Measurements from ENCODE around the gene GDF9. TPM values are rescaled to one million over a fixed set of nuclear protein-coding genes. Genes with fewer than 3 reads are reported as not detected.

The GDF9 gene
- total RNA-seq, 4 donors from 2014 or later: 0.27 to 0.33 TPM; not detected in 2

- 96 to 100% methylated on average over 3 of the region's 3 CpGs for WGBS, 2 donors
- TF ChIP-seq, protein P1, sequence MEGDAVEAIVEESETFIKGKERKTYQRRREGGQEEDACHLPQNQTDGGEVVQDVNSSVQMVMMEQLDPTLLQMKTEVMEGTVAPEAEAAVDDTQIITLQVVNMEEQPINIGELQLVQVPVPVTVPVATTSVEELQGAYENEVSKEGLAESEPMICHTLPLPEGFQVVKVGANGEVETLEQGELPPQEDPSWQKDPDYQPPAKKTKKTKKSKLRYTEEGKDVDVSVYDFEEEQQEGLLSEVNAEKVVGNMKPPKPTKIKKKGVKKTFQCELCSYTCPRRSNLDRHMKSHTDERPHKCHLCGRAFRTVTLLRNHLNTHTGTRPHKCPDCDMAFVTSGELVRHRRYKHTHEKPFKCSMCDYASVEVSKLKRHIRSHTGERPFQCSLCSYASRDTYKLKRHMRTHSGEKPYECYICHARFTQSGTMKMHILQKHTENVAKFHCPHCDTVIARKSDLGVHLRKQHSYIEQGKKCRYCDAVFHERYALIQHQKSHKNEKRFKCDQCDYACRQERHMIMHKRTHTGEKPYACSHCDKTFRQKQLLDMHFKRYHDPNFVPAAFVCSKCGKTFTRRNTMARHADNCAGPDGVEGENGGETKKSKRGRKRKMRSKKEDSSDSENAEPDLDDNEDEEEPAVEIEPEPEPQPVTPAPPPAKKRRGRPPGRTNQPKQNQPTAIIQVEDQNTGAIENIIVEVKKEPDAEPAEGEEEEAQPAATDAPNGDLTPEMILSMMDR (IDR thresholded peaks at IDR 0.05): no peak
- no peak for TF ChIP-seq POLR2A (IDR thresholded peaks at IDR 0.05)
These were observed 35.5 kb upstream of the GDF9 start for GRCh38 chr5:132901730-132902129.

GRCh38 chr5:132901036-132901435 lies 34.8 kb upstream of the GDF9 start:
- no peak for TF ChIP-seq POLR2A (IDR thresholded peaks at IDR 0.05)
- no peaks in the 10 kb centered on the region for H3K27me3 ChIP-seq
- no peak overlapping the region for H3K4me3 ChIP-seq (replicated peaks in 1 of 3)
- H3K27ac ChIP-seq: no peak overlapping the region
- no peak for DNase-seq
- peaks cover 24 to 25% of the 10 kb centered on the region in 2 donors for H3K36me3 ChIP-seq
- 92 to 94% methylated on average over 4 of the region's 4 CpGs for WGBS, 2 donors
- no peaks in the 10 kb centered on the region for H3K4me1 ChIP-seq
- intact Hi-C loops (cut with DNase I): no loop called here
- H3K9me3 ChIP-seq: no peaks in the 10 kb centered on the region

More at GRCh38 chr5:132901730-132902129, 35.5 kb upstream of the GDF9 start:
- Histone ChIP-seq H3K27me3 (no peaks in the 10 kb centered on the region), H3K27ac (no peak overlapping the region), H3K36me3 (peaks cover 17 to 18% of the 10 kb centered on the region in 2 donors), H3K9me3 (no peaks in the 10 kb centered on the region), H3K4me1 (no peaks in the 10 kb centered on the region), H3K4me3 (replicated peaks in 1 of 3) (no peak overlapping the region)
- intact Hi-C loops (cut with DNase I): no loop called here
- no peak for DNase-seq

DNA sequence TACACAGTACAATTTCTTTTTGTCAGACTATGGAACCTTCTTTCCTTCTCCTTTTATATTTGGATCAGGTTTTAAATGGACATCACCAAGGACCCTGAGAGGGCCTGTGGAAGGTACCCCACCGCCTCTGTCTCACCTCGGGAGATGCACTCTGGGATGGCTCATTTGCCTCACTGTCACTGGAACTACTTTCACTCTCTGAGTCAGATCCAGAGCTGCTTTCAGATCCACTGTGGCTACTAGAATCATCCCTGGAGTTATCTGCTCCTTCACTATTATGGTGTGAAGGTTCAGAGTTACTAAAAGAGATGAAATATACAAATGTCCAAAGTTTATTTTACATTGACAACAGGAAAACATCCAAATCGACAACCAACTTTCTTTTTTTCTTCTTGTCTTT lies 31.8 kb upstream of the GDF9 start:
- Histone ChIP-seq H3K4me3 (replicated peaks in 1 of 3) (no peak overlapping the region), H3K9me3 (no peaks in the 10 kb centered on the region), H3K4me1 (no peaks in the 10 kb centered on the region), H3K36me3 (peaks cover 41 to 44% of the 10 kb centered on the region in 2 donors), H3K27ac (no peak overlapping the region), H3K27me3 (no peaks in the 10 kb centered on the region)
- WGBS, 2 donors: 68 to 81% methylated on average over 3 of the region's 3 CpGs
- intact Hi-C loops (cut with DNase I): no loop called here
- DNase-seq: no peak
- no peak for TF ChIP-seq POLR2A (IDR thresholded peaks at IDR 0.05)
- TF ChIP-seq, protein P1 (IDR thresholded peaks at IDR 0.05): no peak

DNA sequence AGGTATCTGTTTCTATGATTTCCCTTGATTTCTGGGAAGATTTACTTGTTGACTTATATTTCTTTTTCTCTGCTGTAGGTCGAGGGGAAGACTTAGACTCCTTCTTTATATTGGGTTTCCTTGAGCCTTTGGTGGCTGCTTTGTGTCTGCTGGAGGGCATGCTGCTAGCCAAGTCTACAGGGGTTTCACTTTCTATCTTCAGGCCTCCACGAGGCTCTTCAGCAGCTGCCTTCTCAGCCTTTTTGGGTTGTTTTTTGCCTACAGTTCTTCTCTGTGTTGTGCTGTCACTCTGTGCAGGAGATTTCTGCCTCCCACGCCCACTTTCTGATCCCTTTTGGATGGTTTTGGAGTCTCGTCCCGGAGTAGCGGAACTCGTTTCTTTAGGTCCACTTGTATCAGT lies 30.4 kb upstream of the GDF9 start:
- H3K36me3 ChIP-seq: peaks cover 48 to 52% of the 10 kb centered on the region in 2 donors
- intact Hi-C loops (cut with DNase I): no loop called here

GRCh38 chr5:132895719-132896305 lies 29.5 kb upstream of the GDF9 start:
- H3K9me3 ChIP-seq: no peaks in the 10 kb centered on the region
- no peak overlapping the region for H3K27ac ChIP-seq
- no peak overlapping the region for H3K4me3 ChIP-seq (replicated peaks in 1 of 3)
- intact Hi-C loops (cut with DNase I): no loop called here
- 88 to 89% methylated on average over 4 of the region's 4 CpGs for WGBS, 2 donors
- DNase-seq: no peak
- H3K27me3 ChIP-seq: no peaks in the 10 kb centered on the region
- TF ChIP-seq, protein P1 (IDR thresholded peaks at IDR 0.05): no peak
- TF ChIP-seq POLR2A (IDR thresholded peaks at IDR 0.05): no peak
- no peaks in the 10 kb centered on the region for H3K4me1 ChIP-seq
- H3K36me3 ChIP-seq: peaks cover 49 to 58% of the 10 kb centered on the region in 2 donors

More for the DNA sequence above, 30.4 kb upstream of the GDF9 start:
- H3K4me3 ChIP-seq (replicated peaks in 1 of 3): no peak overlapping the region
- no peak overlapping the region for H3K27ac ChIP-seq
- no peaks in the 10 kb centered on the region for H3K9me3 ChIP-seq
- H3K27me3 ChIP-seq: no peaks in the 10 kb centered on the region
- no peak for TF ChIP-seq POLR2A (IDR thresholded peaks at IDR 0.05)
- TF ChIP-seq, protein P1 (IDR thresholded peaks at IDR 0.05): no peak
- no peaks in the 10 kb centered on the region for H3K4me1 ChIP-seq
- 85 to 88% methylated on average over 7 of the region's 7 CpGs for WGBS, 2 donors
- DNase-seq: no peak

Measured in thyroid gland (tissue), 4 donors.